ENCODE measurements around the gene GFRA4.

DNA sequence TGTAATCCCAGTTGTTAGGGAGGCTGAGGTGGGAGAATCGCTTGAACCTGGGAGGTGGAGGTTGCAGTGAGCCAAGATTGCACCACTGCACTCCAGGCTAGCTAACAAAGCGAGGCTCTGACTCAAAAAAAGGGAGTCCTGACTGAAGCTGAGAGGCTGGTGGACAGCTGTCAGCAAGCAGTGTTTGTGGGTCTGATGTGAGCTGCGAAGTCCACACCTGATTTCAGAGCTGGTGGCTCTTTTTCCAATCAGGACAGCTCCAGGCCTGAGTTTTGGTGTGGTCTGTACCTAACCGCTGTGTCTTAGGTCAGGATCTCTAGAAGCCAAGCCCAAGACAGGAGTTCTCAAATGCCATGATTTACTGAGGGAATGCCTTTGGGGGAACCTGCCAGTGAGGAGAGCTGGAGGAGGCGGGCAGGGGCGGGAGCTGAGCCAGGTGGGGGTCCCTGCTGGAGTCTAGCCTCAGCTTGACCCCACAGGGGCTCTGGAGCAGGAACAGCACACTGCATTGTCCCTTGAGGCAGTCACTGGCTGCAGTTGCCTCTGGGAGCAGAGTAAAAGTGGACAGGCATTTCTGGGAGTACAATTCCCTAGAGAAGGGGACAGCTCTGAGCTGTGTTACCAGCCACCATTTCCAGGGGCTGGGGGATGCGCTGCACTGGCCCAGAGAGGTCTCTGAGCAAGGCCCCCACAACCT is 5.0 kb downstream of the GFRA4 start:
- TF ChIP-seq, protein P1, sequence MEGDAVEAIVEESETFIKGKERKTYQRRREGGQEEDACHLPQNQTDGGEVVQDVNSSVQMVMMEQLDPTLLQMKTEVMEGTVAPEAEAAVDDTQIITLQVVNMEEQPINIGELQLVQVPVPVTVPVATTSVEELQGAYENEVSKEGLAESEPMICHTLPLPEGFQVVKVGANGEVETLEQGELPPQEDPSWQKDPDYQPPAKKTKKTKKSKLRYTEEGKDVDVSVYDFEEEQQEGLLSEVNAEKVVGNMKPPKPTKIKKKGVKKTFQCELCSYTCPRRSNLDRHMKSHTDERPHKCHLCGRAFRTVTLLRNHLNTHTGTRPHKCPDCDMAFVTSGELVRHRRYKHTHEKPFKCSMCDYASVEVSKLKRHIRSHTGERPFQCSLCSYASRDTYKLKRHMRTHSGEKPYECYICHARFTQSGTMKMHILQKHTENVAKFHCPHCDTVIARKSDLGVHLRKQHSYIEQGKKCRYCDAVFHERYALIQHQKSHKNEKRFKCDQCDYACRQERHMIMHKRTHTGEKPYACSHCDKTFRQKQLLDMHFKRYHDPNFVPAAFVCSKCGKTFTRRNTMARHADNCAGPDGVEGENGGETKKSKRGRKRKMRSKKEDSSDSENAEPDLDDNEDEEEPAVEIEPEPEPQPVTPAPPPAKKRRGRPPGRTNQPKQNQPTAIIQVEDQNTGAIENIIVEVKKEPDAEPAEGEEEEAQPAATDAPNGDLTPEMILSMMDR (conservative IDR thresholded peaks at IDR 0.05; ENCODE audit: low read length) = no peak
- TF ChIP-seq EZH2phosphoT487 (IDR thresholded peaks at IDR 0.05; ENCODE audit: borderline replicate concordance) = no peak

Measured in Loucy (cell line).